Measurements from ENCODE around the gene MOSPD2. TPM values are rescaled to one million over a fixed set of nuclear protein-coding genes. Genes with fewer than 3 reads are reported as not detected.

Gene MOSPD2
- total and polyA plus RNA-seq, 2 experiments from 2014 or later: 8.2 to 21.1 TPM

- no peak for TF ChIP-seq EZH2 (IDR thresholded peaks at IDR 0.05; ENCODE audit: borderline replicate concordance)
- TF ChIP-seq EZH2phosphoT487 (IDR thresholded peaks at IDR 0.05; ENCODE audit: low read depth, severe bottlenecking, unreplicated experiment): no peak
- no peak for TF ChIP-seq CTCF (IDR thresholded peaks at IDR 0.05; ENCODE audit: poor library complexity)
- Histone ChIP-seq H3K4me1 (ENCODE audit: insufficient read depth) (no peaks in the 10 kb centered on the region), H3K36me3 (replicated peaks; ENCODE audit: insufficient read depth, low read depth) (no peaks in the 10 kb centered on the region), H4K20me1 (ENCODE audit: insufficient read depth, poor library complexity, severe bottlenecking) (no peaks in the 10 kb centered on the region), H3K27me3 (no peaks in the 10 kb centered on the region), H3K9me2 (replicated peaks; ENCODE audit: insufficient read depth) (no peaks in the 10 kb centered on the region), H3K79me2 (no peaks in the 10 kb centered on the region), H2AFZ (no peak overlapping the region), H3K9me3 (ENCODE audit: low read depth) (no peaks in the 10 kb centered on the region), H3K4me3 (no peak overlapping the region), H3K4me2 (no peak overlapping the region), H3K27ac (no peak overlapping the region)
- 71% methylated on average over 2 of the region's 2 CpGs for WGBS (ENCODE audit: low lambda C conversion rate, missing lambda C conversion rate)
- DNase-seq (ENCODE audit: low spot score): no peak
Observed at GRCh38 chrX:14897042-14897441, 23.8 kb downstream of the MOSPD2 start.

- H3K9me2 ChIP-seq (replicated peaks; ENCODE audit: insufficient read depth): no peaks in the 10 kb centered on the region
- no peaks in the 10 kb centered on the region for H3K36me3 ChIP-seq (replicated peaks; ENCODE audit: insufficient read depth, low read depth)
- DNase-seq (ENCODE audit: low spot score): peak; percentile 8
- peak overlapping the region; percentile 47 for H3K27ac ChIP-seq
- H3K4me2 ChIP-seq: no peak overlapping the region
- H3K4me1 ChIP-seq (ENCODE audit: insufficient read depth): no peaks in the 10 kb centered on the region
- no peak overlapping the region for H3K4me3 ChIP-seq
- no peaks in the 10 kb centered on the region for H3K79me2 ChIP-seq
- no peak overlapping the region for H2AFZ ChIP-seq
- H3K9me3 ChIP-seq (ENCODE audit: low read depth): no peaks in the 10 kb centered on the region
- TF ChIP-seq EZH2 (IDR thresholded peaks at IDR 0.05; ENCODE audit: borderline replicate concordance): no peak
- no peak for TF ChIP-seq CTCF (IDR thresholded peaks at IDR 0.05; ENCODE audit: poor library complexity)
- no peak for TF ChIP-seq EZH2phosphoT487 (IDR thresholded peaks at IDR 0.05; ENCODE audit: low read depth, severe bottlenecking, unreplicated experiment)
- H4K20me1 ChIP-seq (ENCODE audit: insufficient read depth, poor library complexity, severe bottlenecking): no peaks in the 10 kb centered on the region
- H3K27me3 ChIP-seq: no peaks in the 10 kb centered on the region
Observed at GRCh38 chrX:14899607-14900006, 26.4 kb downstream of the MOSPD2 start.

GRCh38 chrX:14902537-14902936 lies 29.3 kb downstream of the MOSPD2 start:
- Histone ChIP-seq H3K27me3 (no peaks in the 10 kb centered on the region), H3K79me2 (no peaks in the 10 kb centered on the region), H3K36me3 (replicated peaks; ENCODE audit: insufficient read depth, low read depth) (no peaks in the 10 kb centered on the region), H2AFZ (no peak overlapping the region), H3K9me3 (ENCODE audit: low read depth) (no peaks in the 10 kb centered on the region), H3K4me1 (ENCODE audit: insufficient read depth) (no peaks in the 10 kb centered on the region), H3K9me2 (replicated peaks; ENCODE audit: insufficient read depth) (no peaks in the 10 kb centered on the region), H3K4me2 (no peak overlapping the region), H4K20me1 (ENCODE audit: insufficient read depth, poor library complexity, severe bottlenecking) (no peaks in the 10 kb centered on the region), H3K27ac (no peak overlapping the region), H3K4me3 (no peak overlapping the region)
- no peak for DNase-seq (ENCODE audit: low spot score)
- TF ChIP-seq EZH2 (IDR thresholded peaks at IDR 0.05; ENCODE audit: borderline replicate concordance) (no peak), EZH2phosphoT487 (IDR thresholded peaks at IDR 0.05; ENCODE audit: low read depth, severe bottlenecking, unreplicated experiment) (no peak), CTCF (IDR thresholded peaks at IDR 0.05; ENCODE audit: poor library complexity) (no peak)

- no peaks in the 10 kb centered on the region for H3K9me2 ChIP-seq (replicated peaks; ENCODE audit: insufficient read depth)
- no peaks in the 10 kb centered on the region for H3K27me3 ChIP-seq
- no peak overlapping the region for H2AFZ ChIP-seq
- no peak for DNase-seq (ENCODE audit: low spot score)
- no peaks in the 10 kb centered on the region for H3K9me3 ChIP-seq (ENCODE audit: low read depth)
- H4K20me1 ChIP-seq (ENCODE audit: insufficient read depth, poor library complexity, severe bottlenecking): no peaks in the 10 kb centered on the region
- no peaks in the 10 kb centered on the region for H3K36me3 ChIP-seq (replicated peaks; ENCODE audit: insufficient read depth, low read depth)
- H3K4me2 ChIP-seq: no peak overlapping the region
- no peak for TF ChIP-seq CTCF (IDR thresholded peaks at IDR 0.05; ENCODE audit: poor library complexity)
- no peaks in the 10 kb centered on the region for H3K4me1 ChIP-seq (ENCODE audit: insufficient read depth)
- H3K4me3 ChIP-seq: no peak overlapping the region
- WGBS (ENCODE audit: low lambda C conversion rate, missing lambda C conversion rate): 60% methylated on average over 2 of the region's 2 CpGs
- H3K27ac ChIP-seq: no peak overlapping the region
- H3K79me2 ChIP-seq: no peaks in the 10 kb centered on the region
Observed at GRCh38 chrX:14903891-14904290, 30.7 kb downstream of the MOSPD2 start.
